Adipose tissue (tissue), 3 donors: ENCODE measurements around the gene SEC22A. TPM values are rescaled to one million over a fixed set of nuclear protein-coding genes. Genes with fewer than 3 reads are reported as not detected.

ENCODE experiments used
- H3K27ac ChIP-seq: one replicate; pipeline ENCODE4 v1.5.1; 2013; ENCODE audit warnings: low read depth, low read length
- WGBS, 3 donors: extraction: QIAGEN DNeasy Blood & Tissue Kit; methylation state at CpG; one replicate each; pipeline ENCODE4 v1.1.7; 2013; 5-methylcytosine and 5-hydroxymethylcytosine counted together
- polyA plus RNA-seq, 3 donors: library from polyadenylated mRNA; stranded (reverse); fragments of 200-250 nt; gene quantifications; one replicate each; pipeline ENCODE4 v1.2.3, GENCODE V29; 2013
- donor health status: healthy with polysubstance abuse.
- donor health status: Bipolar disorder and iron deficiency.
- donor health status: healthy.

Gene SEC22A
- polyA plus RNA-seq, 3 donors = 5.5 to 8.7 (median 6.1) TPM

GRCh38 chr3:123314359-123315270 is 112.9 kb downstream of the SEC22A start:
- no peak overlapping the region for H3K27ac ChIP-seq
- 53 to 61% (median 58%) methylated on average over 14 of the region's 14 CpGs for WGBS, 3 donors

- WGBS, 3 donors = 47 to 66% (median 57%) methylated on average over 4 of the region's 4 CpGs
- no peak overlapping the region for H3K27ac ChIP-seq
Observed at GRCh38 chr3:123315271-123315595, 113.5 kb downstream of the SEC22A start.

GRCh38 chr3:123317716-123318115 is 116.0 kb downstream of the SEC22A start:
- 84 to 94% (median 90%) methylated on average over 12 to 14 of the region's 14 CpGs for WGBS, 3 donors
- no peak overlapping the region for H3K27ac ChIP-seq

- H3K27ac ChIP-seq = no peak overlapping the region
- 79 to 86% (median 85%) methylated on average over 3 of the region's 3 CpGs for WGBS, 3 donors
Observed at GRCh38 chr3:123318374-123318773, 116.6 kb downstream of the SEC22A start.

- 64 to 75% (median 68%) methylated on average over 10 of the region's 10 CpGs for WGBS, 3 donors
- H3K27ac ChIP-seq = no peak overlapping the region
Observed at GRCh38 chr3:123319760-123320159, 118.0 kb downstream of the SEC22A start.

- no peak overlapping the region for H3K27ac ChIP-seq
- 83 to 91% (median 88%) methylated on average over 5 of the region's 5 CpGs for WGBS, 3 donors
Observed at GRCh38 chr3:123320221-123320620, 118.5 kb downstream of the SEC22A start.

GRCh38 chr3:123321806-123322205 is 120.1 kb downstream of the SEC22A start:
- H3K27ac ChIP-seq = no peak overlapping the region
- WGBS, 3 donors = 85 to 89% (median 87%) methylated on average over 8 of the region's 8 CpGs

GRCh38 chr3:123322866-123323265 is 121.1 kb downstream of the SEC22A start:
- H3K27ac ChIP-seq = no peak overlapping the region
- WGBS, 3 donors = 76 to 89% (median 87%) methylated on average over 11 of the region's 11 CpGs

Other genes with a start within 250 kb of the SEC22A start
- gene SEMA5B, start 174.2 kb upstream of the SEC22A start, polyA plus RNA-seq = 1 to 10 TPM in 2 of 3 donors, under 1 TPM in 1; 0.77 to 1.5 (median 1.4) TPM
- 10 to 100 TPM in 2 of 3 donors, 1 to 10 TPM in 1; 9.1 to 22.9 (median 11.5) TPM for gene PDIA5, start 134.9 kb upstream of the SEC22A start, polyA plus RNA-seq
- gene ADCY5, start 247.1 kb downstream of the SEC22A start, polyA plus RNA-seq = 10 to 100 TPM in 1 of 3 donors, 1 to 10 TPM in 2; 6.0 to 76.1 (median 8.0) TPM